Daoy (cell line): ENCODE measurements around the gene PHF24. TPM values are rescaled to one million over a fixed set of nuclear protein-coding genes. Genes with fewer than 3 reads are reported as not detected.

ENCODE experiments used
- DNase-seq: peaks from one replicate; pipeline ENCODE4 v3.0.0-alpha.2; 2015; ENCODE audit warnings: low read depth
- total RNA-seq: library from RNA; depleted of rRNA; stranded (reverse); fragments of >200 nt; shearing (Covaris generic); gene quantifications from 2 replicates; pipeline ENCODE4 v1.2.3, GENCODE V29; 2014

Gene PHF24
- total RNA-seq, 1 experiment from 2014 or later = 0.11 TPM

- no peak for DNase-seq
These were observed 25.1 kb downstream of the PHF24 start for GRCh38 chr9:34983209-34983608.

- DNase-seq = peak; percentile 49
These were observed 26.0 kb downstream of the PHF24 start for GRCh38 chr9:34984049-34984448.

GRCh38 chr9:34985311-34985899 lies 27.3 kb downstream of the PHF24 start:
- peak; percentile 73 for DNase-seq

- DNase-seq = peak; percentile 37
These were observed 28.5 kb downstream of the PHF24 start for GRCh38 chr9:34986540-34987047.

GRCh38 chr9:34987160-34987901 lies 29.2 kb downstream of the PHF24 start:
- no peak for DNase-seq

GRCh38 chr9:34988218-34989002 lies 30.3 kb downstream of the PHF24 start:
- DNase-seq = peak; percentile 57

GRCh38 chr9:34989003-34989945 lies 31.2 kb downstream of the PHF24 start, which contains the start of gene DNAJB5:
TSS of gene DNAJB5 (plus strand) at chr9:34989745. CDS start at chr9:34990631, 886 bp downstream.
- DNase-seq = peak; percentile 100

GRCh38 chr9:34989946-34990635 lies 32.0 kb downstream of the PHF24 start:
- DNase-seq = peak; percentile 71

GRCh38 chr9:34990908-34991606 lies 33.0 kb downstream of the PHF24 start:
- DNase-seq = no peak

- DNase-seq = peak; percentile 76
These were observed 33.7 kb downstream of the PHF24 start for GRCh38 chr9:34991607-34992375.

- DNase-seq = peak; percentile 94
These were observed 34.4 kb downstream of the PHF24 start for GRCh38 chr9:34992376-34992951.

GRCh38 chr9:34993502-34994259 lies 35.6 kb downstream of the PHF24 start:
- peak; percentile 60 for DNase-seq

- peak; percentile 71 for DNase-seq
These were observed 36.3 kb downstream of the PHF24 start for GRCh38 chr9:34994260-34994899.

GRCh38 chr9:34994900-34995669 lies 37.0 kb downstream of the PHF24 start:
- no peak for DNase-seq

GRCh38 chr9:34995670-34996060 lies 37.6 kb downstream of the PHF24 start:
- no peak for DNase-seq

- DNase-seq = no peak
These were observed 38.3 kb downstream of the PHF24 start for GRCh38 chr9:34996181-34996904.
